H9 (cell line): ENCODE measurements around the gene IQCK. TPM values are rescaled to one million over a fixed set of nuclear protein-coding genes. Genes with fewer than 3 reads are reported as not detected.

Source experiments
- DNase-seq: peaks from one replicate; pipeline ENCODE4 v3.0.0-alpha.2; 2017
- H2AFZ ChIP-seq: one replicate; pipeline ENCODE4 v1.6.1; 2013; ENCODE audit warnings: mild to moderate bottlenecking, low read length, control low read depth, moderate library complexity
- H2AK5ac ChIP-seq: 2 replicates; pipeline ENCODE4 v1.6.1; 2013; ENCODE audit warnings: low read length, control low read depth, mixed read lengths; ENCODE audit not compliant: insufficient read length
- H2BK120ac ChIP-seq: one replicate; pipeline ENCODE4 v1.6.1; 2013; ENCODE audit warnings: low read depth, mild to moderate bottlenecking, low read length, control low read depth, inconsistent platforms; ENCODE audit not compliant: poor library complexity, severe bottlenecking
- H2BK12ac ChIP-seq: 2 replicates; pipeline ENCODE4 v1.6.1; 2013; ENCODE audit warnings: low read length, control low read depth, mixed read lengths, low read depth; ENCODE audit not compliant: insufficient read length
- H2BK15ac ChIP-seq: 2 replicates; pipeline ENCODE4 v1.6.1; 2013; ENCODE audit warnings: low read depth, low read length, control low read depth
- H2BK20ac ChIP-seq: one replicate; pipeline ENCODE4 v1.6.1; 2013; ENCODE audit warnings: low read depth, mild to moderate bottlenecking, low read length, control low read depth, inconsistent platforms; ENCODE audit not compliant: poor library complexity, severe bottlenecking
- H2BK5ac ChIP-seq: 2 replicates; pipeline ENCODE4 v1.6.1; 2013; ENCODE audit warnings: low read length, control low read depth, mixed read lengths; ENCODE audit not compliant: insufficient read length
- H3K14ac ChIP-seq: 2 replicates; pipeline ENCODE4 v1.6.1; 2013; ENCODE audit warnings: low read length, control low read depth; ENCODE audit not compliant: insufficient read depth
- H3K18ac ChIP-seq: 2 replicates; pipeline ENCODE4 v1.6.1; 2013; ENCODE audit warnings: low read depth, mild to moderate bottlenecking, mixed read lengths, low read length, control low read depth; ENCODE audit not compliant: insufficient read length
- H3K23ac ChIP-seq: 2 replicates; pipeline ENCODE4 v1.6.1; 2013; ENCODE audit warnings: low read length, control low read depth, mixed read lengths, low read depth; ENCODE audit not compliant: insufficient read length
- H3K23me2 ChIP-seq: 2 replicates; pipeline ENCODE4 v1.6.1; 2013; ENCODE audit warnings: low read depth, mild to moderate bottlenecking, mixed read lengths, low read length, control low read depth; ENCODE audit not compliant: insufficient read length, poor library complexity, severe bottlenecking
- H3K27ac ChIP-seq: 2 replicates; pipeline ENCODE4 v1.5.1; 2013; ENCODE audit warnings: low read length, control low read depth, mixed read lengths, low read depth; ENCODE audit not compliant: insufficient read length
- H3K27me3 ChIP-seq: 2 replicates; pipeline ENCODE4 v1.6.1; 2013; ENCODE audit warnings: low read length, control low read depth, inconsistent platforms; ENCODE audit not compliant: insufficient read depth
- H3K4ac ChIP-seq: 2 replicates; pipeline ENCODE4 v1.6.1; 2013; ENCODE audit warnings: low read depth, mild to moderate bottlenecking, control low read depth, inconsistent platforms, low read length, moderate library complexity
- H3K4me1 ChIP-seq: 2 replicates; pipeline ENCODE4 v1.6.1; 2013; ENCODE audit warnings: low read length, control low read depth, inconsistent platforms; ENCODE audit not compliant: insufficient read depth
- H3K4me2 ChIP-seq: 2 replicates; pipeline ENCODE4 v1.6.1; 2013; ENCODE audit warnings: low read length, control low read depth, mixed read lengths; ENCODE audit not compliant: insufficient read length, insufficient read depth
- H3K56ac ChIP-seq: 2 replicates; pipeline ENCODE4 v1.6.1; 2013; ENCODE audit warnings: low read depth, mild to moderate bottlenecking, mixed read lengths, low read length, control low read depth; ENCODE audit not compliant: insufficient read length
- H3K79me1 ChIP-seq: 2 replicates; pipeline ENCODE4 v1.6.1; 2013; ENCODE audit warnings: low read depth, mild to moderate bottlenecking, moderate library complexity, low read length, control low read depth, inconsistent platforms; ENCODE audit not compliant: insufficient read depth, poor library complexity, severe bottlenecking
- H3K79me2 ChIP-seq: 2 replicates; pipeline ENCODE4 v1.6.1; 2013; ENCODE audit warnings: low read length, control low read depth, inconsistent platforms; ENCODE audit not compliant: insufficient read depth
- H3K9ac ChIP-seq: 2 replicates; pipeline ENCODE4 v1.6.1; 2013; ENCODE audit warnings: low read length, control low read depth, mixed read lengths; ENCODE audit not compliant: insufficient read length; ENCODE audit errors: extremely low read depth
- H3K9me3 ChIP-seq: one replicate; pipeline ENCODE4 v1.6.1; 2013; ENCODE audit warnings: low read depth, low read length, inconsistent platforms; ENCODE audit not compliant: control insufficient read depth
- H3T11ph ChIP-seq: one replicate; pipeline ENCODE4 v1.6.1; 2013; ENCODE audit warnings: mild to moderate bottlenecking, low read length, control low read depth, inconsistent platforms
- H4K20me1 ChIP-seq: one replicate; pipeline ENCODE4 v1.6.1; 2013; ENCODE audit not compliant: control insufficient read depth, insufficient read length, insufficient read depth
- H4K5ac ChIP-seq: 2 replicates; pipeline ENCODE4 v1.6.1; 2013; ENCODE audit warnings: low read depth, mild to moderate bottlenecking, mixed read lengths, low read length, control low read depth; ENCODE audit not compliant: insufficient read length
- H4K8ac ChIP-seq: replicated peaks from 2 replicates; pipeline ENCODE4 v1.6.1; 2013; ENCODE audit warnings: low read length, control low read depth, mixed read lengths, low read depth; ENCODE audit not compliant: insufficient read length
- H4K91ac ChIP-seq: 2 replicates; pipeline ENCODE4 v1.6.1; 2013; ENCODE audit warnings: low read depth, mild to moderate bottlenecking, moderate library complexity, mixed read lengths, low read length, control low read depth; ENCODE audit not compliant: insufficient read length
- H3K27ac Mint-ChIP-seq, 3 experiments: 2 replicates in 2 of 3; 3 replicates in 1 of 3; pipeline ENCODE4 v1.8.0; 2020 to 2021; ENCODE audit warnings: mixed read lengths in 3 of 3, mild to moderate bottlenecking in 1 of 3, moderate library complexity in 1 of 3
- H3K27me3 Mint-ChIP-seq: 2 replicates; pipeline ENCODE4 v1.8.0; 2021; ENCODE audit warnings: low read depth, mild to moderate bottlenecking, moderate library complexity, mixed read lengths
- H3K36me3 Mint-ChIP-seq, 3 experiments: 2 replicates in 2 of 3; 3 replicates in 1 of 3; pipeline ENCODE4 v1.8.0; 2020 to 2021; ENCODE audit warnings: low read depth in 3 of 3, mixed read lengths in 3 of 3; ENCODE audit not compliant: insufficient read depth in 1 of 3
- H3K4me1 Mint-ChIP-seq, 2 experiments: 2 replicates each; pipeline ENCODE4 v1.8.0; 2020; ENCODE audit warnings: mixed read lengths in 2 of 2
- H3K4me3 Mint-ChIP-seq, 2 experiments: 2 replicates in 1 of 2; 3 replicates in 1 of 2; pipeline ENCODE4 v1.8.0; 2020 to 2021; ENCODE audit warnings: mild to moderate bottlenecking in 2 of 2, mixed read lengths in 2 of 2, moderate library complexity in 1 of 2
- H3K9me3 Mint-ChIP-seq, 2 experiments: 2 replicates in 1 of 2; 3 replicates in 1 of 2; pipeline ENCODE4 v1.8.0; 2020; ENCODE audit warnings: mild to moderate bottlenecking in 2 of 2, mixed read lengths in 2 of 2, moderate library complexity in 1 of 2
- WGBS: extraction: QIAGEN DNeasy Blood & Tissue Kit; methylation state at CpG from one replicate; pipeline ENCODE4 v1.1.7; 2013; ENCODE audit warnings: missing lambda C conversion rate, low lambda C conversion rate, mixed read lengths; ENCODE audit not compliant: insufficient read length; ENCODE audit errors: extremely low coverage; 5-methylcytosine and 5-hydroxymethylcytosine counted together
- total RNA-seq: library from RNA; stranded (reverse); gene quantifications from 2 replicates; pipeline ENCODE4 v1.2.1, GENCODE V29; 2021
- TF ChIP-seq, protein P1 (sequence below): fragments of 200-600 bp; sonication (generic); conservative IDR thresholded peaks from 3 replicates; pipeline ENCODE4 v1.8.0; 2021; ENCODE audit warnings: antibody characterized with exemption, mild to moderate bottlenecking

The IQCK gene
- total RNA-seq, 1 experiment from 2014 or later: 9.0 TPM

DNA sequence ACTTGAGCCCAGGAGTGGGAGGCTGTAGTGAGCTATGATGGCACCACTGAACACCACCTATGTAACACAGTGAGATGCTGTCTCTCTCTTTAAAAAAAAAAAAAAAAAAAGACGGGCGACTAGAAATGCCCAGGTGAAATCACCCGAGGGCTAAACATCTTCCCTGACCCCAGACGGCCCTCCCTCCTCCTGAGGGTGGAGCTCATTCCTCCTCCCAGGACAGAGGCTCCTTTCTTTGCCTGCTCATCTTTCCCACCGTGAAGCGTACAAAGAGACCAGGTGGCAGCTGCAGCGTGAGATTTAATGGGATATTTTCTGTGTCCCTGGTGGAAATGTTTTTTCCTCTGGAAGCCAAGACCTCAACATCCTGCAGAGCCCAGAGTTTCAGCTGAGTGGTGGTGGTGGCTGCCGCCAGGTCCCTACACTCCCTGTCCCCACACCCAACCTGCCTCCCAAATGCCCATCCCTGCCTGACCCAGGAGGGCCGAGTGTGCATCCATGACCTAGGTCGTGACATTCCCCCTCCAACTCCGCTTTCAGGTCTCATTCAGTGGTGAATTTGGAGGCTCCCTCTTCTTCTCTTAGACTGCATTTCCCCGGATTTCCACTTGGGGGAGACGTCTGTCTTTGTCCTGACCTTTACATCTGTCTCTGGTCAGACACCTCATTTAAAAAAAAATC is 181.0 kb downstream of the IQCK start:
- TF ChIP-seq, protein P1, sequence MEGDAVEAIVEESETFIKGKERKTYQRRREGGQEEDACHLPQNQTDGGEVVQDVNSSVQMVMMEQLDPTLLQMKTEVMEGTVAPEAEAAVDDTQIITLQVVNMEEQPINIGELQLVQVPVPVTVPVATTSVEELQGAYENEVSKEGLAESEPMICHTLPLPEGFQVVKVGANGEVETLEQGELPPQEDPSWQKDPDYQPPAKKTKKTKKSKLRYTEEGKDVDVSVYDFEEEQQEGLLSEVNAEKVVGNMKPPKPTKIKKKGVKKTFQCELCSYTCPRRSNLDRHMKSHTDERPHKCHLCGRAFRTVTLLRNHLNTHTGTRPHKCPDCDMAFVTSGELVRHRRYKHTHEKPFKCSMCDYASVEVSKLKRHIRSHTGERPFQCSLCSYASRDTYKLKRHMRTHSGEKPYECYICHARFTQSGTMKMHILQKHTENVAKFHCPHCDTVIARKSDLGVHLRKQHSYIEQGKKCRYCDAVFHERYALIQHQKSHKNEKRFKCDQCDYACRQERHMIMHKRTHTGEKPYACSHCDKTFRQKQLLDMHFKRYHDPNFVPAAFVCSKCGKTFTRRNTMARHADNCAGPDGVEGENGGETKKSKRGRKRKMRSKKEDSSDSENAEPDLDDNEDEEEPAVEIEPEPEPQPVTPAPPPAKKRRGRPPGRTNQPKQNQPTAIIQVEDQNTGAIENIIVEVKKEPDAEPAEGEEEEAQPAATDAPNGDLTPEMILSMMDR: peak; percentile 88
- no peak overlapping the region for H2AK5ac ChIP-seq
- H3K56ac ChIP-seq: no peak overlapping the region
- no peak overlapping the region for H3K14ac ChIP-seq
- Mint-ChIP-seq H3K27ac (no peak overlapping the region), H3K9me3 (peaks cover under 1 to 5% of the 10 kb centered on the region in 2 experiments; a peak in 4 of 5 replicates), H3K27me3 (peaks cover 3% of the 10 kb centered on the region), H3K36me3 (peaks cover 0 to under 1% (median 0%) of the 10 kb centered on the region in 3 experiments; a peak in 1 of 7 replicates), H3K4me3 (peak overlapping the region; percentile 42 to 62; a peak in 4 of 5 replicates), H3K4me1 (peaks cover 13 to 17% of the 10 kb centered on the region in 2 experiments)
- no peaks in the 10 kb centered on the region for H3K9me3 ChIP-seq
- H3K4me1 ChIP-seq: no peaks in the 10 kb centered on the region
- no peaks in the 10 kb centered on the region for H3K27me3 ChIP-seq
- H3K4me2 ChIP-seq: no peak overlapping the region
- H3K23ac ChIP-seq: no peak overlapping the region
- DNase-seq: peak; percentile 71
- no peak overlapping the region for H2AFZ ChIP-seq
- H4K8ac ChIP-seq: no peak overlapping the region
- no peaks in the 10 kb centered on the region for H3K79me2 ChIP-seq
- H3T11ph ChIP-seq: no peak overlapping the region
- H3K18ac ChIP-seq: no peak overlapping the region
- no CpG with 5 or more reads among the region's 13 CpGs for WGBS
- H4K91ac ChIP-seq: no peak overlapping the region
- H3K9ac ChIP-seq: no peak overlapping the region
- no peak overlapping the region for H2BK20ac ChIP-seq
- H3K4ac ChIP-seq: no peak overlapping the region
- no peak overlapping the region for H3K27ac ChIP-seq
- H2BK5ac ChIP-seq: no peak overlapping the region
- H2BK12ac ChIP-seq: no peak overlapping the region
- H2BK120ac ChIP-seq: no peak overlapping the region
- H3K23me2 ChIP-seq: no peaks in the 10 kb centered on the region
- no peak overlapping the region for H2BK15ac ChIP-seq
- H4K20me1 ChIP-seq: no peaks in the 10 kb centered on the region
- H3K79me1 ChIP-seq: no peaks in the 10 kb centered on the region
- H4K5ac ChIP-seq: no peak overlapping the region
